GM12878 (cell line): ENCODE results near the gene TDRD10.

Experiments
- CHD2 ChIP-seq: IDR thresholded peaks from 2 replicates; pipeline ENCODE4 v1.6.1; 2011; ENCODE audit warnings: low read depth, low read length, improper control_type of control experiment, borderline replicate concordance
- CTCF ChIP-seq, 3 experiments: IDR thresholded peaks in 2 of 3; conservative IDR thresholded peaks in 1 of 3; 2 replicates each; pipeline ENCODE4 v1.5.1; 2011; ENCODE audit warnings: low read depth in 3 of 3, low read length in 3 of 3, mild to moderate bottlenecking in 3 of 3, control low read depth in 2 of 3, moderate library complexity in 2 of 3, inconsistent platforms in 1 of 3, mixed read lengths in 1 of 3; ENCODE audit not compliant: control insufficient read depth in 2 of 3, insufficient read depth in 1 of 3; ENCODE audit errors: extremely low read depth in 1 of 3
- EGR1 ChIP-seq, 2 experiments: IDR thresholded peaks; 1 replicate in 1 of 2; 2 replicates in 1 of 2; pipeline ENCODE4 v1.6.1; 2011 to 2012; ENCODE audit warnings: low read depth in 2 of 2, low read length in 2 of 2, borderline replicate concordance in 1 of 2, mild to moderate bottlenecking in 1 of 2, moderate library complexity in 1 of 2
- EP300 ChIP-seq, 2 experiments: fragments of 150-350 bp in 1 of 2; IDR thresholded peaks; 2 replicates each; pipeline ENCODE4 v1.6.1; 2011 to 2012; ENCODE audit warnings: low read depth in 2 of 2, low read length in 2 of 2, borderline replicate concordance in 1 of 2, improper control_type of control experiment in 1 of 2, inconsistent platforms in 1 of 2; ENCODE audit not compliant: control insufficient read depth in 1 of 2
- GABPA ChIP-seq: IDR thresholded peaks from 2 replicates; pipeline ENCODE4 v1.6.1; 2014; ENCODE audit warnings: antibody characterized with exemption, low read depth, mild to moderate bottlenecking, inconsistent platforms
- IRF5 ChIP-seq: fragments of 450-650 bp; IDR thresholded peaks from 2 replicates; pipeline ENCODE4 v1.6.1; 2017; ENCODE audit warnings: borderline replicate concordance
- JUND ChIP-seq: IDR thresholded peaks from 2 replicates; pipeline ENCODE4 v1.6.1; 2012; ENCODE audit warnings: low read depth, mild to moderate bottlenecking, low read length, improper control_type of control experiment, moderate library complexity
- MXI1 ChIP-seq: fragments of 150-350 bp; IDR thresholded peaks from 2 replicates; pipeline ENCODE4 v1.6.1; 2011; ENCODE audit warnings: low read depth, mild to moderate bottlenecking, inconsistent platforms, low read length, improper control_type of control experiment
- NFYB ChIP-seq: IDR thresholded peaks from 2 replicates; pipeline ENCODE4 v1.6.1; 2011; ENCODE audit warnings: low read depth, mild to moderate bottlenecking, low read length, improper control_type of control experiment, moderate library complexity; ENCODE audit not compliant: insufficient read depth
- SMC3 ChIP-seq: IDR thresholded peaks from 2 replicates; pipeline ENCODE4 v1.6.1; 2011; ENCODE audit warnings: low read length, improper control_type of control experiment, borderline replicate concordance
- SREBF2 ChIP-seq: IDR thresholded peaks from 2 replicates; pipeline ENCODE4 v1.6.1; 2012; ENCODE audit warnings: mild to moderate bottlenecking, low read length
- TF ChIP-seq, protein P1 (sequence below): IDR thresholded peaks from 2 replicates; pipeline ENCODE4 v1.6.1; 2011; ENCODE audit warnings: mild to moderate bottlenecking, low read depth, low read length, moderate library complexity; ENCODE audit not compliant: insufficient replicate concordance
- TF ChIP-seq, protein P2 (sequence below): IDR thresholded peaks from 2 replicates; pipeline ENCODE4 v1.6.1; 2012; ENCODE audit warnings: low read length, inconsistent platforms

DNA sequence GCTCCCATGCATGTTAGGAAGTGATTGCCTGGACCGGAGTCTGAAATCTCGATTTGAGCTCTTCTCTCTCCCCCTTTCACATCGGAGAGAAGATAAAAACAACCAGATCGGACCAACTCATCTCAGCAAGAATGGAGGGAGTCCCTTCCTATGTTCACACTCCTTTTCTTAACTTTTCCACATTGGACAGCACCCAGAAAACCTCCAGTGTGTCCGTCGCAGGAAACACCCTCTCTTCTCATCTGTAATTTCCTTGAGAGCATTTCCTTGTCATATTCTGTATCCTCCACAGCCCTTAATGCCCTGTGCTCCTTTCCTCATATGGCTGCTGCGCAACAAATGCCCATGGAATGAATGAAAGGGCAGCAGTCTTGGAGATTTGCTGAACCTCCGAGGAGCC is 1.5 kb upstream of the TDRD10 start:
- no peak for TF ChIP-seq NFYB
- TF ChIP-seq MXI1 = no peak
- TF ChIP-seq, protein P1, sequence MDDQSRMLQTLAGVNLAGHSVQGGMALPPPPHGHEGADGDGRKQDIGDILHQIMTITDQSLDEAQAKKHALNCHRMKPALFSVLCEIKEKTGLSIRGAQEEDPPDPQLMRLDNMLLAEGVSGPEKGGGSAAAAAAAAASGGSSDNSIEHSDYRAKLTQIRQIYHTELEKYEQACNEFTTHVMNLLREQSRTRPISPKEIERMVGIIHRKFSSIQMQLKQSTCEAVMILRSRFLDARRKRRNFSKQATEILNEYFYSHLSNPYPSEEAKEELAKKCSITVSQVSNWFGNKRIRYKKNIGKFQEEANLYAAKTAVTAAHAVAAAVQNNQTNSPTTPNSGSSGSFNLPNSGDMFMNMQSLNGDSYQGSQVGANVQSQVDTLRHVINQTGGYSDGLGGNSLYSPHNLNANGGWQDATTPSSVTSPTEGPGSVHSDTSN = no peak
- TF ChIP-seq SMC3 = no peak
- TF ChIP-seq, protein P2, sequence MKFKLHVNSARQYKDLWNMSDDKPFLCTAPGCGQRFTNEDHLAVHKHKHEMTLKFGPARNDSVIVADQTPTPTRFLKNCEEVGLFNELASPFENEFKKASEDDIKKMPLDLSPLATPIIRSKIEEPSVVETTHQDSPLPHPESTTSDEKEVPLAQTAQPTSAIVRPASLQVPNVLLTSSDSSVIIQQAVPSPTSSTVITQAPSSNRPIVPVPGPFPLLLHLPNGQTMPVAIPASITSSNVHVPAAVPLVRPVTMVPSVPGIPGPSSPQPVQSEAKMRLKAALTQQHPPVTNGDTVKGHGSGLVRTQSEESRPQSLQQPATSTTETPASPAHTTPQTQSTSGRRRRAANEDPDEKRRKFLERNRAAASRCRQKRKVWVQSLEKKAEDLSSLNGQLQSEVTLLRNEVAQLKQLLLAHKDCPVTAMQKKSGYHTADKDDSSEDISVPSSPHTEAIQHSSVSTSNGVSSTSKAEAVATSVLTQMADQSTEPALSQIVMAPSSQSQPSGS = no peak
- no peak for TF ChIP-seq CTCF (IDR thresholded peaks at IDR 0.05 in 2 of 3, conservative IDR thresholded peaks at IDR 0.05 in 1 of 3; ENCODE audit: control insufficient read depth in 2 of 3, extremely low read depth in 1 of 3, insufficient read depth in 1 of 3, low read depth in 3 of 3, low read length in 3 of 3)
- no peak for TF ChIP-seq JUND
- TF ChIP-seq EP300 (IDR thresholded peaks at IDR 0.05; ENCODE audit: borderline replicate concordance in 1 of 2, control insufficient read depth in 1 of 2, low read depth in 2 of 2, low read length in 2 of 2) = no peak
- TF ChIP-seq EGR1 (IDR thresholded peaks at IDR 0.05; ENCODE audit: borderline replicate concordance in 1 of 2, low read depth in 2 of 2, low read length in 2 of 2) = no peak
- TF ChIP-seq IRF5 = no peak
- no peak for TF ChIP-seq CHD2
- TF ChIP-seq SREBF2 = no peak
- TF ChIP-seq GABPA = no peak
